Activated naive CD4-positive, alpha-beta T cell treated with anti-CD3 and anti-CD28 coated beads, Interleukin-2, amount 50 U/mL, for 24 hours (primary cell): ENCODE results near the gene SLU7.
"Not testable (repeated sequence)": the region's sequence is repeated elsewhere in the genome, so short reads cannot be mapped to it uniquely, and the experiment has no call there.

ENCODE experiments used
- H3K27ac Mint-ChIP-seq: one replicate; pipeline ENCODE4 v1.8.0; 2021; ENCODE audit warnings: mild to moderate bottlenecking, mixed read lengths
- H3K27me3 Mint-ChIP-seq: one replicate; pipeline ENCODE4 v1.8.0; 2021; ENCODE audit warnings: mixed read lengths
- H3K36me3 Mint-ChIP-seq: one replicate; pipeline ENCODE4 v1.8.0; 2021; ENCODE audit warnings: mixed read lengths
- H3K4me1 Mint-ChIP-seq: one replicate; pipeline ENCODE4 v1.8.0; 2021; ENCODE audit warnings: mixed read lengths
- H3K4me3 Mint-ChIP-seq: one replicate; pipeline ENCODE4 v1.8.0; 2021; ENCODE audit warnings: mild to moderate bottlenecking, mixed read lengths
- H3K9me3 Mint-ChIP-seq: one replicate; pipeline ENCODE4 v1.8.0; 2021; ENCODE audit warnings: mixed read lengths

Gene SLU7

DNA sequence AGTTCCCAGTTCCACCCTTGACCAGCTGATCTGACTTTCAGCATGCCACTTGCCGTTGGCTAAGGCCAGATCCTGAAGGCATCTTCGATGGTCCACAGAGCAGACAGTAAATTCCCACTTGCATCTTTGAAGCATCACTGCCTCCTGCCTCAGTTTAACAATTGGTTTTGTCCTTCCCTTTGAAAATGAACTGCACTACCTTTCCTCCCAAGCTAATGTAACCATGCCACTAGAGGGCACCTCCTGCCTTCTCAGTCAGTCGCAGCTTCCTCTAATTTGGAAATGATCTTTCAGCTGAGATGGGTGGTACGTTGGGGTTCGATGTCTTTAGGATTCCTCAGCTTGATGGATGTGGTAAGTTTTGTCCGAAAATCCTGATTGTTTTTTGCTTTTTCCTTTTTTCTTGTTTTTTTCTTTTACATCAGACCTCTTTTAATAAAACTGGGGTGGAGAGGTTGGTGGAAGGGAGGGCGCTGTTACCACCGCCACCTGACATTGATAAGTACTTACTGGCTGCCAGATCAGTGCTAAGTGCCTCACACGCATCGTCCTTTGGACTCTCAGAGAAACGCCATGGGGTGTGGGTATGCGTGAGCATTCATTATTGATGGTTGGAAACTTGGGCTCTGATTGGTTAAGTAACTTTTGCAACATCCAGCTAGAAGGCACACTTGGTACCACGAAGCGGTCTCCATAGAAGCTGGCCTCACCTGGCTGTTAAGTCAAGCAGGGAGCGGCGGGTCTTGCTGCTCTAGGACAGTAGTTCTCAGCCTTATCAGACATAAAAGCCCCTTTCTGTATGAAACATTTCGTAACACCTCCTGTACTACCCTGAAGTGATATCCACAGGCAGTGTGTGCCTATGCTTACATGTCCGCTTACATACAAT is 19.7 kb upstream of the SLU7 start:
- Mint-ChIP-seq H3K27me3 (peaks cover 2% of the 10 kb centered on the region), H3K36me3 (no peaks in the 10 kb centered on the region), H3K27ac (peak overlapping the region; percentile 96), H3K9me3 (no peaks in the 10 kb centered on the region), H3K4me3 (peak overlapping the region; percentile 96), H3K4me1 (peaks cover 24% of the 10 kb centered on the region)

DNA sequence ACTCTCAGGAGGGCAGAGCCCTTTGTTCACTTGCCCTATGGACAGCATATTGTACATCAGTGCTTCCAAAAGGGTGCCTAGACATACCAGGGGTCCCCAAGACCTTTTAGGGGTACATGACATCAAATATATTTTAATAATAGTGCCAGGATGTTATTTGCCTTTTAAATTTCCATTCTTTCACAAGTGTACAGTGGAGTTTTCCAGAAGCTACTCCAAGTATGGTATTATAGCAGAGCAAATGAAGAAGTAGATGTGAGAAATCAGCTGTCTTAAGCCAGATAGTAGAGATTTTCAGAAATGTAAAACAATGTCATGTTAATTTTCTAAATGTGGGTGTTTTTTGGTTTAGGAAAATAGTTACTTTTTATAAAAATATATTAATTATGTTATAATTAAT is 18.4 kb upstream of the SLU7 start:
- Mint-ChIP-seq H3K4me1 (peaks cover 24% of the 10 kb centered on the region), H3K4me3 (no peak overlapping the region), H3K27ac (no peak overlapping the region), H3K27me3 (peaks cover 2% of the 10 kb centered on the region), H3K9me3 (no peaks in the 10 kb centered on the region), H3K36me3 (no peaks in the 10 kb centered on the region)

DNA sequence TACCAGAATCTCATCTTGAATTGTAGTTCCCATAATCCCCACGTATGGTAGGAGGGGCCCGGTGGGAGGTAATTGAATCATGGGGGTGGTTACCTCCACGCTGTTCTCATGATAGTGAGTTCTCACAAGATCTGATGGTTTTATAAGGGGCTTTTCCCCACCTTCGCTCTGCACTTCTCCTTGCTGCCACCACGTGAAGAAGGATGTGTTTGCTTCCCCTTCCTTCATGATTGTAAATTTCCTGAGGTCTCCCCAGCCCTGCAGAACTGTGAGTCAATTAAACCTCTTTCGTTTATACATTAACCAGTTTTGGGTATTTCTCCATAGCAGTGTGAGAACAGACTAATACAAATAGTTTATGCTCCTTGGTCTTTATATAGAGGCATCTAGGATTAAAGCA is 17.8 kb upstream of the SLU7 start:
- H3K4me1 Mint-ChIP-seq, result peaks cover 22% of the 10 kb centered on the region
- not testable (repeated sequence) for H3K9me3 Mint-ChIP-seq, H3K27ac Mint-ChIP-seq, H3K4me3 Mint-ChIP-seq, H3K27me3 Mint-ChIP-seq, H3K36me3 Mint-ChIP-seq

DNA sequence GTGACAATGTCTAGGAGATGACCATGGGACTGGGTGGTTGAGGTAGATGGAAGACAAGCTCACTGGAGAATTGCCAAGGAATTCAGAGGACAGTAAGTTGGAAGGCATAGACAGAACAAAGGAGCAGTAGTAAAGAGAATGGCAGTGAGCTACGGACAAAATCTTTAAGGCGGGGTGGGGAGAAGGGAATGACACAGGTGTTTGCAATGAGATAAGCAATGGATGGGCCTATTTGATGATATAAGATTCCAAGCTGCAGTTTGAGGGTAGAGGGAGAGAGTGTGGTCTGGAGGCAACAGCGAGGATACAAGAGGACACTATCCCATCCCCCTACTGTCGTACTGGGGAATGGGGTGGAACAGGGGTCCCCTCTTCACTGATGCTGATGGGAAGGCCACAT is 17.1 kb upstream of the SLU7 start:
- no peaks in the 10 kb centered on the region for H3K9me3 Mint-ChIP-seq
- no peaks in the 10 kb centered on the region for H3K36me3 Mint-ChIP-seq
- no peak overlapping the region for H3K27ac Mint-ChIP-seq
- H3K27me3 Mint-ChIP-seq, result peaks cover 2% of the 10 kb centered on the region
- no peak overlapping the region for H3K4me3 Mint-ChIP-seq
- peaks cover 19% of the 10 kb centered on the region for H3K4me1 Mint-ChIP-seq

DNA sequence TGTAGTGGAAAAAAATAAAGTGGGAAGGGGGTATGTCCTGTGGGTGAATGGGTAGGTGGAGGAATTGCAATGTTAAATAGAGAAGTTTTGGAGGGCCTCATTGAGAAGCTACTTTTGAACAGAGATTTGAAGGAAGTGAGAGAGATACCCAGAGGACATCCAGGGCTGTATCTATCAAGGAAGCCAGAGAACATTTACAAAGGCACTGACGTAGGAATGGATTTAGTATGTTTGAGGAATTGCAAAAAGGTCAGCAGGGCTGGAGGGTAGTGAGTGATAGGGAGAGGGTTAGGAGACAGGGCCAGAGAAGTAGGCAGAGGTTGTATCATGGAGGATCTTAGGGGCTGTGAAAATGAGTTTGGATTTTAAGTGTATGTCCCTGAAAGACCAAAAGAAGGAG is 16.7 kb upstream of the SLU7 start:
- Mint-ChIP-seq H3K27ac (no peak overlapping the region), H3K4me1 (peaks cover 17% of the 10 kb centered on the region), H3K4me3 (no peak overlapping the region), H3K36me3 (no peaks in the 10 kb centered on the region), H3K27me3 (peaks cover 2% of the 10 kb centered on the region), H3K9me3 (no peaks in the 10 kb centered on the region)

DNA sequence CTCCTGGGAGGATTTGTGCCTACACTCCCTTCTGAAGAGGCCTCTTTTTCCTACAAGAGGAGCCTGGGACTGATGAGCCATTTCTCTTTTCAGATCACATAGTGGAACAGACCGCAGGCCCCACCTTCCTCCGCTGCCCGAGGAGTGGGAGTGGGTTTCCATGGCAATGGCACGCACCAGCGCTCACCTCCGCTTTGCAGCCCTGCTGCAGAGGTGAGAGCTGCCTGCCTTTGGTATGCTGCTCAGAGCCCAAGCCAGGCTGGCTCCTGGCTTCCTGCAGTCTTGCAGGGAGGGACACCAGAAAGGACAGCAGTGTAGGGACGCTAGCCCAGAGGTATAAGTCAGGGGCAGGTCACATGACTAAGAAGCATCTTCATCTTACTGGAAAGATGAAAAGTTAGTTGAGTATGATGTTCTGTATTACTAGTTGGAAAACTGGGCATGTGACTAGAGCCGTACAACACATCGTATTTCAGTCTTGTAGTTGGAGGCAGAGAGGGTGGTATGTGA is 15.2 kb upstream of the SLU7 start:
- Mint-ChIP-seq H3K4me1 (peaks cover 8% of the 10 kb centered on the region), H3K27ac (no peak overlapping the region), H3K4me3 (no peak overlapping the region), H3K9me3 (no peaks in the 10 kb centered on the region), H3K36me3 (peaks cover 2% of the 10 kb centered on the region), H3K27me3 (peaks cover 2% of the 10 kb centered on the region)

DNA sequence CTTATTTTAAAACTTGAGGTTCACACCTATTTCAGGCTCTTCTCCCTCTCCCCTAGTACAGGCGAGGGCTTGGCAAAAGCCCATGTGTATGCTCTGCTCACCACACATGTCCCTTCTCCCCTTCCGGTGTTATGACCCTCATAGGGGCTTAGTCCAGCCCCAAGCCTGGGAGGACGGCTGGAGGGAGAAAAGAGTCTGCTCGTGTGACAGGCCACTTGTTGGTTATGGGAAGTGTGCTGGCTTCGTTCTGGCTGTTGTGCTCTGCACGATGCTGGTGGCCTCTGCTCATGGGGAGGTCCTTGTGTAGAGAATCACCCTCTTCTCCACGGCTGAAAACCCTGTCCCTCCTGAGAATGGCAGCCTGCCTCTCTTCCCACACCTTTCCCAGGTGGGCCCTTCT is 13.9 kb upstream of the SLU7 start:
- no peaks in the 10 kb centered on the region for H3K4me1 Mint-ChIP-seq
- no peak overlapping the region for H3K4me3 Mint-ChIP-seq
- H3K27ac Mint-ChIP-seq, result no peak overlapping the region
- H3K36me3 Mint-ChIP-seq, result peaks cover 4% of the 10 kb centered on the region
- no peaks in the 10 kb centered on the region for H3K9me3 Mint-ChIP-seq
- H3K27me3 Mint-ChIP-seq, result peaks cover 2% of the 10 kb centered on the region

DNA sequence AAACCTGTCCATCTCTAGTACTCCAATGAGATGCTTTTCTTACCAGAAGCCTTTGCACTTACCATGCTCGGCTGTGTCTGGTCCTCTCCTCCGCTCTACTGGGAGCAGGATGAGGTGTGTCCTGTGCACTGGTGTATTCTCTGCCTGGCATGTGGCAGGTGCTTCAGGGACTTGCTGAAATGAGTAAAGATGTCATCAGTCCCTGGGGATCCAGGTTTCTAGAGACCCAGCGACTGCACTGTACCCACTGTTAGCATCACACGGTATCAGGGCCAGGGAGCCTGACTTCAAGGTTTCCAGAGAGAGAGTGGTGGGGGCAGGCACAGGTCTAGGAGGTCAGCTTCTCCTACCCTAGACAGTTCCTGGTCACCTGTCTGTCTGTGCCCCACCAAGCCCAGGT is 13.3 kb upstream of the SLU7 start:
- Mint-ChIP-seq H3K27me3 (peaks cover 2% of the 10 kb centered on the region), H3K4me1 (no peaks in the 10 kb centered on the region), H3K27ac (no peak overlapping the region), H3K9me3 (no peaks in the 10 kb centered on the region), H3K36me3 (peaks cover 4% of the 10 kb centered on the region), H3K4me3 (no peak overlapping the region)

DNA sequence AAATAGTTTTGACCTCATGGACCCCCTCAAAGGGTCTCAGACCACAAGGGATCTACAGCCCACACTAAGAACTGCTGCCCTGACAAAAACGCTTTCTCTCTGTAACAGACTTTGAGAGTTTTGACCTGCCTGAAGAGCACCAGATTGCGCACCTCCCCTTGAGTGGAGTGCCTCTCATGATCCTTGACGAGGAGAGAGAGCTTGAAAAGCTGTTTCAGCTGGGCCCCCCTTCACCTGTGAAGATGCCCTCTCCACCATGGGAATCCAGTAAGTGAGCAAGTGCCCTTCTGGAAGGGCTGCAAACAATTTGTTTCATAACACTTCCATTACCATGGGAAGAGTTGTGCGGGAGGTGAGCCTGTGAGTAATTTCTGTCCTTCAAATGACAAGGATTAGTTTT is 8.7 kb upstream of the SLU7 start:
- peaks cover 4% of the 10 kb centered on the region for H3K36me3 Mint-ChIP-seq

DNA sequence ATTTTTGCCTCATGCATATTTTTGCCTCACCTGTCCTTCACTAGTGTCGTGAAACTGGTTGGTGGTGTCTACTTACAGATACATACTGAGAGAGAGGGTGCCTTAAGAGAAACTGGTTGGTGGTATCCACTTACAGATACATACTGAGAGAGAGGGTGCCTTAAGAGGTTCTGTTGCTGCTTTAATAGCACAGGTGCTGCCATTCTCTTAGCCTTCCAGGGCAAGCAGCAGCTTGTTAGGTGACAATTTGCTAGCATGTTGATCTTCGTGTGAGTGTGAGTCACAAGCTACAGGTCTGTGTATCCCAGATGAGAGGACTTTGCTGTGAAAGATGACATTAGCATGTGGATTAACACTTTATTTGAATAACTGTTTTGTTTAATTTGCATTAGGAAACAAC is 4.2 kb upstream of the SLU7 start:
- H3K9me3 Mint-ChIP-seq, result no peaks in the 10 kb centered on the region
- peaks cover 73% of the 10 kb centered on the region for H3K4me1 Mint-ChIP-seq
- H3K27me3 Mint-ChIP-seq, result no peaks in the 10 kb centered on the region
- no peaks in the 10 kb centered on the region for H3K36me3 Mint-ChIP-seq
- no peak overlapping the region for H3K27ac Mint-ChIP-seq
- peak overlapping the region; percentile 30 for H3K4me3 Mint-ChIP-seq

More for the DNA sequence above, 8.7 kb upstream of the SLU7 start:
- Mint-ChIP-seq H3K4me3 (no peak overlapping the region), H3K27ac (no peak overlapping the region), H3K4me1 (peaks cover 32% of the 10 kb centered on the region), H3K27me3 (no peaks in the 10 kb centered on the region), H3K9me3 (no peaks in the 10 kb centered on the region)

DNA sequence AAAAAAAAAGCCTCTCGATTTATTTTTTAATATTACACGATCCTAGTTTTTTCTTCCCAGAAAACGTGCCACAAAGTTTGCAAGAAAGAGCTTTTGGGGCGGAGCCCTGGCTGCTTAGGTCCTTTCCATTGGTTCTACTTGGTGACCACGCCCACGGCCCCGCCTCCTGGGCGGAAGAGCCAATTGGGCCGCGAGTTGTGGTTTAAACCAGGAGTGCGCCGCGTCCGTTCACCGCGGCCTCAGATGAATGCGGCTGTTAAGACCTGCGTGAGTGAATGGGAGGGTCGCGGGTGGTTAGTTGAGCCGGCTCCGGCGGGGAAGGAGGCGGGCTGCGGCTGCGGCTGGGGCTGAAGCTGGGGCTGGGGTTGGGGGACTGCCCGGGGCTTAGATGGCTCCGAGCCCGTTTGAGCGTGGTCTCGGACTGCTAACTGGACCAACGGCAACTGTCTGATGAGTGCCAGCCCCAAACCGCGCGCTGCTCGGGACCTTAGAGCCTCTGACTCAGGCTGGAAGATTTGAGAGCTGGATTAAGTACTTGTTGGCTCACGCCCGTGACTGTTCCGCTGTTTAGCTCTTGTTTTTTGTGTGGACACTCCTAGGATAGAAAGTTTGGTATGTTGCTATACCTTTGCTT is 2.9 kb upstream of the SLU7 start, which contains the start of gene PTTG1:
Gene PTTG1, plus strand, starts transcription at position 231 of the 634 bp plus-strand sequence. CDS start 458 bp downstream, outside the sequence.
- H3K27me3 Mint-ChIP-seq, result no peaks in the 10 kb centered on the region
- no peaks in the 10 kb centered on the region for H3K9me3 Mint-ChIP-seq
- H3K4me1 Mint-ChIP-seq, result peaks cover 86% of the 10 kb centered on the region
- H3K4me3 Mint-ChIP-seq, result peak within 1 kb of the TSS; percentile 96
- peak within 1 kb of the TSS; percentile 91 for H3K27ac Mint-ChIP-seq
- H3K36me3 Mint-ChIP-seq, result peaks cover 2% of the 10 kb centered on the region

DNA sequence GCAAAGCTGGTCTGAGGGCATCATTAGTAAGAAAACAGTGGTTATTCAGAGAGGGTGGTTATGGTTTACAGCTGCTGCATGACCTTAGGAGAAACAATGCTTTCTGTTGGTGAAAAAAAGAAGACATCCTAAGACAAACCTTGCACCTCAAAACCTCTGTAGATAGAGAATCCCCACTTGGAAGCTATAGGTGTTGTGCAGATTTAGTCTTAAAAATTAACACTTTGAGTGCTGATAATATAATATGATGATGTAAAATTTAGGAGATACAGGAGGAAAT is 1.4 kb upstream of the SLU7 start:
- Mint-ChIP-seq H3K9me3 (no peaks in the 10 kb centered on the region), H3K4me1 (peaks cover 95% of the 10 kb centered on the region), H3K4me3 (peak overlapping the region; percentile 97), H3K36me3 (peaks cover 2% of the 10 kb centered on the region), H3K27ac (no peak overlapping the region), H3K27me3 (no peaks in the 10 kb centered on the region)

DNA sequence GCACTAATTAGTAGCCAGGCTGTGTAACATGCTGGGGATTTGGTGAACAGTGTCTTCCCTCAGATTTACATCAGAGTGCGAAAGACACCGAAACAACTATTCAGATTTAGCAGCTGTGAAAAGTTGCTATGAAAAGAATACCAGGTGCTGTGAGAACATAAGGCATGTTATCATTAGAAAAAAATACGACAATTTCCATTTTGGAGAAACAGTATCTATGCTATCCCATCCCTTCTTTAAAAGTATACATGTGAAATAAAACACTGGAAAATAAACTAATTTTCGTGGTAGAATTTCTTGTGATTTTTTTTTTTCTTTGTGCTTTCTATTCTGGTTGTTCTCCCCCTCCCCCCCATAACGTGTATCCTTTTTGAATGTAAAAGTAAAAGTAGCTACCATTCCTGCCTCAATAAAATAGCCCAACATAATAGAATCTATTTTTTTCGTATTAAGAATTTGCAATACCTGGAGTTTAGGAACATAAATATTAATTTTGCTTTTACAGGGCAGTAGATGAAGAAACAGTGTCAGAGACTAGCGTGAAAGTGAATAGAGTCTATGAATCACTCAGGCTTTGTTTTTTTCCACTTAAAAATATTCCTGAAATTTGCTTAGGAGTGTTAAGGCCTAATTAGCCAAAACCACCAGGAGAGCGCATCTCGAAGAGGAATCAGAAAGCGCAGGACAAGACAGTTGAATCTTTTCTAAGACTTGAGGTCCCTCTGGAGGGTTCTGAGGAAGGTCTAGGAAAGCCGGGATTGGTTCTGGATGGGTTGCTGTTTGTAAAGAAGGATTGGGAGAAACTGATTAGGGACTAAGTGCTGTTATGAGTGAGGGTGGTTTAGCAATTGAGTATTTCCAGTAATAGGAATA is 813 bp upstream of the SLU7 start:
- peaks cover 93% of the 10 kb centered on the region for H3K4me1 Mint-ChIP-seq
- peak overlapping the region; percentile 98 for H3K27ac Mint-ChIP-seq
- no peaks in the 10 kb centered on the region for H3K9me3 Mint-ChIP-seq
- H3K36me3 Mint-ChIP-seq, result peaks cover 2% of the 10 kb centered on the region
- peak overlapping the region; percentile 97 for H3K4me3 Mint-ChIP-seq
- no peaks in the 10 kb centered on the region for H3K27me3 Mint-ChIP-seq

DNA sequence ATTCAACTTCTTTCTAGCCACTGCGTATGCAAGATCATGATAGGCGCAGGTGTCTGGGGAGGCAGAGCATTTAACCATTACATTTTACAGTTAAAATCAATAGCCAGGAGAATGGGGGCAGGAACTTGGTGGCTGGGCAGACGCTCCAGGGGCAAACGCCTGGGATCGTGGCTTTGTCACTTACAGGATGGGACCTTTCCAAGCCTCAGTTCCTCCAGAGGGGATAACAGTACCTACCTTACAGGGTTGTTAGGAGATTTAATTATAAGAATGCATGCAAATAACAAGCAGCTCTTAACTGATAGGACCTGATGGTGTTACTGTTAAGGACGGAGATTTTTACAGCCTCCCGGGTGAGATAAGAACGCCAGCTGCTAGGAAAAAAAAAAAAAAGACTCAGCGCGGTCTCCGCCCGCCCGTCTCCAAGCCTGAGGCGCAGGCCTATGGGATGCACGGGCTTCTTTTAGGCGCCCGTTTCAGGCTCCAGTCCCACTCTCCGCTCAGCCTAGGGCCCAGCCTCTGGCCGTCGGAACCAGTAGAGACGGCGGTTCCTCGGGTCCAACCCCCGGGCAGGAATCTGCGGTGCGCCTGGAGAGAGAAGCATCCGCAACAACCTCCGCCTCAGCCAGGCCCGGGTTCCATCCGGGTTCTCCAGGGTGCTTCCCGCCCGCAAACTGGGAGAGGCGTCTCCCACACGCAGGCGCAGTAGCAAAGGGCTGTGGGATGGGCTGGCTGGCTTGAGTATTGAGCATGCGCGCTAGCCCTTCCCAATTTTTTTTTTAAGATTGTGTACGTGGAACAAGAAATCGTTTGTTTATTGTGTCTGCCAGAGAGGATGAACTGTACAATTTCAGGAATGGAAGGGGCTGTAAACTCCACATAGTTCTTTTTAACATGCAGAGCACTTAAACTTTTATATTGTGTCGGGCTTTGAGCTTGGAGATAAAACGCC is 19.2 kb downstream of the SLU7 start, which contains the start of gene FAM200C:
Gene FAM200C, minus strand, starts transcription at position 653 of the 952 bp plus-strand sequence. CDS start 4,564 bp downstream, outside the sequence.
- peaks cover 9% of the 10 kb centered on the region for H3K36me3 Mint-ChIP-seq
- peak within 1 kb of the TSS; percentile 59 for H3K27ac Mint-ChIP-seq
- no peaks in the 10 kb centered on the region for H3K9me3 Mint-ChIP-seq
- H3K4me3 Mint-ChIP-seq, result peak within 1 kb of the TSS; percentile 93
- no peaks in the 10 kb centered on the region for H3K27me3 Mint-ChIP-seq
- peaks cover 19% of the 10 kb centered on the region for H3K4me1 Mint-ChIP-seq
